ELR (cell line): Measurements from ENCODE around the gene RBM42.
"Not testable (repeated sequence)": the region's sequence is repeated elsewhere in the genome, so short reads cannot be mapped to it uniquely, and the experiment has no call there.

Source experiments
- DNase-seq: peaks from one replicate; pipeline ENCODE4 v3.0.0-alpha.2; 2015; ENCODE audit warnings: low read depth

Gene RBM42

GRCh38 chr19:35628565-35629331 is at the start of gene RBM42:
RBM42 (plus strand) TSS chr19:35629036; CDS start chr19:35629154, 118 bp downstream.
- peak; percentile 99 for DNase-seq

GRCh38 chr19:35582760-35583159 is 46.1 kb upstream of the RBM42 start:
- DNase-seq = no peak

- DNase-seq = peak; percentile 5
These were observed 43.0 kb upstream of the RBM42 start, which contains the start of gene PMIS2 for GRCh38 chr19:35585848-35586247. PMIS2 (plus strand) TSS chr19:35586173; CDS start chr19:35586260, 87 bp downstream.

GRCh38 chr19:35587321-35587720 is 41.5 kb upstream of the RBM42 start:
- DNase-seq = no peak

- no peak for DNase-seq
These were observed 38.0 kb upstream of the RBM42 start for GRCh38 chr19:35590875-35591274.

- DNase-seq = peak; percentile 41
These were observed 36.6 kb upstream of the RBM42 start for GRCh38 chr19:35592226-35592625.

- not testable (repeated sequence) for DNase-seq
These were observed 33.8 kb upstream of the RBM42 start for GRCh38 chr19:35595026-35595425.

GRCh38 chr19:35595928-35596327 is 32.9 kb upstream of the RBM42 start:
- DNase-seq = no peak

GRCh38 chr19:35596366-35596999 is 32.4 kb upstream of the RBM42 start:
- DNase-seq = peak; percentile 38

GRCh38 chr19:35601971-35602370 is 26.9 kb upstream of the RBM42 start:
- DNase-seq = no peak

GRCh38 chr19:35604436-35604835 is 24.4 kb upstream of the RBM42 start:
- not testable (repeated sequence) for DNase-seq

GRCh38 chr19:35607170-35607569 is 21.7 kb upstream of the RBM42 start:
- not testable (repeated sequence) for DNase-seq

GRCh38 chr19:35607661-35608060 is 21.2 kb upstream of the RBM42 start:
- no peak for DNase-seq

GRCh38 chr19:35608251-35608650 is 20.6 kb upstream of the RBM42 start:
- peak; percentile 24 for DNase-seq

GRCh38 chr19:35609851-35610353 is 18.9 kb upstream of the RBM42 start:
- DNase-seq = no peak

GRCh38 chr19:35612224-35612558 is 16.6 kb upstream of the RBM42 start:
- DNase-seq = no peak

GRCh38 chr19:35612559-35613321 is 16.1 kb upstream of the RBM42 start, which contains the start of gene HAUS5:
HAUS5 (plus strand) TSS chr19:35612735; CDS start chr19:35612795, 60 bp downstream.
- peak; percentile 90 for DNase-seq

GRCh38 chr19:35613574-35613973 is 15.3 kb upstream of the RBM42 start:
- DNase-seq = no peak

GRCh38 chr19:35615036-35615435 is 13.8 kb upstream of the RBM42 start:
- DNase-seq = no peak

GRCh38 chr19:35618857-35619256 is 10.0 kb upstream of the RBM42 start:
- no peak for DNase-seq

- no peak for DNase-seq
These were observed 9.4 kb upstream of the RBM42 start for GRCh38 chr19:35619290-35619923.

GRCh38 chr19:35620001-35620400 is 8.8 kb upstream of the RBM42 start:
- DNase-seq = no peak
